Colon (tissue), 2 donors: Measurements from ENCODE around the gene RNF166.

ENCODE experiments used
- FAIRE-seq: peaks from 2 replicates; lab custom pipeline; 2012; peaks lifted over from hg19 to GRCh38; lab: Jason Lieb, UNC
- donor health status: control.
- donor health status: control.

Gene RNF166

GRCh38 chr16:88692861-88693260 is 13.3 kb downstream of the RNF166 start:
- no peak for FAIRE-seq

GRCh38 chr16:88691924-88692560 is 14.2 kb downstream of the RNF166 start:
- FAIRE-seq, result no peak

DNA sequence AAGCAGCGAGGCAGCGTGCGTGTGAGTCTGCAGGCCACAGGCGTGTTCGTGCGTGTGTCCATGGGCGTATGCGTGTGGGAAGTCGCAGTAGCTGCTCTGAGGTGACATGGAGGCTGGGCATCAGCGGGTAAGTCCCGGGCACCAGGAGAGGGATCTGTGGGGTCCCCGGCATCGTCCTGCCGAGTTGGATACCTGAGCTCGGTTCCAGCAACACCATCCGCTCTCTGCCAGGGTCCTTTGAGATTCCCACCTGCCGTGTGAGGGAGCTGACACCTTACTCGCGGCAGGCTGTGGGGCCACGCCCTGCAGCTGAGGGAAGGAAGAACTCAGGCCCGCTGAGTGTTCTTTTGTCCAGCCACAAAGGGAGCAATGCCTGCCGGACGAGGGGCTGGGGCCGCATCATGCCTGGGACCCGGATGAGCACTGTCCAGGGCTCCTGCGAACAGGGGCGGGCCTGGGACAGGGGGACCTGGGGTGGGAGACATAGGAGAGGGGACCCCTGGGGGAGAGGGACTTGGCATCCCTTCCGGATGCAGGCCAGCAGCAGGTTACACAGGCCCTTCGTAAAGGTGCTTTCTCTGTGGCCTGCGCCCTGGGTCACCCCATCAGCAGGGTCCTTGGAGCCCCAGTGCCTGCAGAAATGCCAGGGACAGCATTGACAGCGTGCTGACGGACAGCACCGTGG is 14.9 kb downstream of the RNF166 start:
- no peak for FAIRE-seq

GRCh38 chr16:88690341-88691128 is 15.7 kb downstream of the RNF166 start:
- FAIRE-seq, result no peak

GRCh38 chr16:88688013-88688778 is 18.0 kb downstream of the RNF166 start:
- no peak for FAIRE-seq

DNA sequence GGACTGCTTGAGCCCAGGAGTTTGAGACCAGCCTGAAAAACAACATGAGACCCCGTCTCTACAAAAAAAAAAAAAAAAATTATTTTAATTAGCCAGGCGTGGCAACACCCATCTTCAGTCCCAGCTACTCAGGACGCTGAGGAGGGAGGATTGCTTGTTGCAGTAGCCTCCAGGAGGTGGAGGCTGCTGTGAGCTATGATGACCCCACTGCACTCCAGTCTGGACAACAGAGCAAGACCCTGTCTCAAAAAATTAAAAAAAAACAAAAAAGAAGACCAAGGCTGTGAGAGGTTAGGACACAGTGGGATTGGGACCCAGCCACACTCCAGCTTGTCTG is 18.6 kb downstream of the RNF166 start:
- no peak for FAIRE-seq

DNA sequence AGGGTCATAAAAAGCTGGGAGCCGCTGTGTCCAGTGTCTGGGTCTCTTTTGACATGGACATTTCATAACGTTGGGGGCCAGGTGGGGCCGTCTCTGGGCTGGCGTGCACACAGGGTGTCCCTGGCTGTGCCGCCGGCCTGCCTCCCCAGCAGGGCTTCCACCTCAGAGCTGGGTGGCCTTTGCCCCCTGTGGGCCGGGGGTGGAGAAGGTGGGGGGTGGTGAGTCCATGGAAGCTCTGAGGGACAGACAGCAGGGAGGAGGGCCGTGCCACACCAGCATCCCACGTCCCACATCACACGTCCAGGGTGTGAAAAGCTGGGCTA is 19.0 kb downstream of the RNF166 start:
- no peak for FAIRE-seq

DNA sequence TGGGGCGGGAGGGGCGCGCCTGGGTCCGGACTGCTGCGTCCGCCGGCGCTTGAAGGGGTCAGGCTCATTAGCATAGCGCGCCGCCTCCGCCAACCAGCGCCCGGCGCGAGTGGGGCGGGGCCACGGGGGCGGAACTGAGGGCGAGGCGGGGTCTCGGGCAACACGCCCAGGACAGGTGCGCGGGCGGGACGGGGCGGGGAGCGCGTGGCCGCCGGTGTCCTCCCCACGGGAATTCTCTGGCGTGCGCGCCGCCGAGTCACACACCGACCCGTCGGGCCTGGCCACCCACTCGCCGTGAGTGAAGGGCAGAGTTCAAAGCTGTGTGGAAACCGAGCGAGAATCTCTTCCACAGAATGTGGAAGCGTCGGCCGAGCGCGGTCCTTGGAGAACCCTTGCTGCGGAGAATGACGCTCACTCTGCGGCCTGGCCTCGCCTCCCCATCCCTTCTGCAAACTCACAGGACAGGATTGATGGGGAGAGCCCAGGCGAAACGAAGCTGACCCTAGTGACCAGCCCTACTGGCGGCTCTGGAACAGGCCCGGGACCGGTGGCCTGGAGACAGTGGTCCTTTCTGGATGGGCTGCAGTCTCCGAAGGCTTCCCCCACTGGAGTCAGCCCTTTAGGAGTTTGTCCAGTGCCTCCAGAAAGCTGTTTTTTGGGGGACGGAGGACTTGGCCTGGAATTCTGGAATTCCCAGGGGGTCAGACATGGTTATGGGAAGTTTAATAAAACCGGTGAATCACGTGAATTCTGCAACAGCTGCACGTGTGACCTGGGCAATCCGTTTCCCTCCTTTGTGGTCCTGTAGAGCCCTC is 19.6 kb downstream of the RNF166 start, which contains the start of gene SNAI3:
Gene SNAI3, minus strand, starts transcription at position 69 of the 815 bp plus-strand sequence. CDS start 101 bp downstream, outside the sequence.
- FAIRE-seq, result no peak

- no peak for FAIRE-seq
These were observed 20.2 kb downstream of the RNF166 start for GRCh38 chr16:88686062-88686438.

- no peak for FAIRE-seq
These were observed 20.8 kb downstream of the RNF166 start for GRCh38 chr16:88685156-88686061.

DNA sequence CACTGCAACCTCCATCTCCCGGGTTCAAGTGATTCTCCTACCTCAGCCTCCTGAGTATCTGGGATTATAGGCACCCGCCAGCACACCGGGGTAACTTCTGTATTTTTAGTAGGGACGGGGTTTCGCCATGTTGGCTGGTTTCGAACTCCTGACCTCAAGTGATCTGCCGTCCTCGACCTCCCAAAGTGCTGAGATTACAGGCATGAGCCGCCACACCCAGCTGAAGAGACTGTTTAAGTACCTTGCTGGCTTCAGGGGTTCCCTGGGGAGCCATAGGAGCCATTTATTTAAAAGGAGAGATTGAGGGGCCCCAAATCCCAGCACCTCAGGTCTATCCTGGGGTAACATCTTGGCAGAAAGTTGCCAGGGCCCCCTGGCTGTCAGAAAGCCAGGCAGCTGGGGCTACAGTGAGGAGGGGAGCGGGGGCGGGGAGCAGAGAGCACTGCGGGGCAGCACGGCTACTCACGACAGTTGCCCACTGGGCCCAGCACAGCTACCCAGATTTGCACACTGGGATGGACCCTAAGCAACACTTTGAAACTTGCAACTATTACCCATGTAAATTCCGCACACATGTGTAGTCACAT is 21.5 kb downstream of the RNF166 start:
- no peak for FAIRE-seq

DNA sequence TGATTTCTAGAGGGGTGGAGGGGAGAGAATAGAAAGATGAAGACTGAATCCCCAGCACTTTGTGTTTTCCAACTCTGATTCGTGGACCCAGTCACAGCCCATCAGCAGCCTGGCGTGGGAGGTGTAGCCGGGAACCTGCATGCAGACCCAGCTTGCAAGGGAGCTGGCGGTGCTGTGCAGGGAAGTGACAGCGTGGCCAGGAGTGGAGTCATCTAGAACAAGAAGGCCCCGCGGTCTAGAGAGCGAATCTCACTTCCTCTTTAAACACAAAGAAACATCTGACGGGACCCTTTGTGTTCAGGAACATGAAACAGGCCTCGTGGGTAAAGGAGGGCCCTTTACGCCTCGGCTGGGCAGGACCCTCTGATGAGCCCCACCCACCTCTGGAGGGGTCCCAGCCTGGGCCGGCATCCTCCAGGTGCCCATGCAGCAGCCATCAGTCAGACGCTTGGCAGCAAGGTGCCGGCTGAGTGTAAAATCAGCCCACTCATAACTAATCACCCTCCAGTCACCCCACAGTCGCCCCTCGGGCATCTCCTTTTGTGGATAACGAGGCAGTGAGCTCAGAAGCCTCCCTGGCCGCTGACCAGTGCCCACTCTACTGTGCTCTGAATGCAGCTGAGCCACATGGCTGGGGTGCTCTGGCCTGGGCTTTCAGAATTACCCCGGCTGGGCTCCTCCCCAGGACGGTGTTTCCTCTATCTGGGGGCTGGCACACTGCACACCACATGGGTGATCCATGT is 24.3 kb downstream of the RNF166 start:
- no peak for FAIRE-seq

- FAIRE-seq, result no peak
These were observed 25.0 kb downstream of the RNF166 start for GRCh38 chr16:88681084-88681680.

- FAIRE-seq, result no peak
These were observed 25.6 kb downstream of the RNF166 start for GRCh38 chr16:88680554-88681083.

DNA sequence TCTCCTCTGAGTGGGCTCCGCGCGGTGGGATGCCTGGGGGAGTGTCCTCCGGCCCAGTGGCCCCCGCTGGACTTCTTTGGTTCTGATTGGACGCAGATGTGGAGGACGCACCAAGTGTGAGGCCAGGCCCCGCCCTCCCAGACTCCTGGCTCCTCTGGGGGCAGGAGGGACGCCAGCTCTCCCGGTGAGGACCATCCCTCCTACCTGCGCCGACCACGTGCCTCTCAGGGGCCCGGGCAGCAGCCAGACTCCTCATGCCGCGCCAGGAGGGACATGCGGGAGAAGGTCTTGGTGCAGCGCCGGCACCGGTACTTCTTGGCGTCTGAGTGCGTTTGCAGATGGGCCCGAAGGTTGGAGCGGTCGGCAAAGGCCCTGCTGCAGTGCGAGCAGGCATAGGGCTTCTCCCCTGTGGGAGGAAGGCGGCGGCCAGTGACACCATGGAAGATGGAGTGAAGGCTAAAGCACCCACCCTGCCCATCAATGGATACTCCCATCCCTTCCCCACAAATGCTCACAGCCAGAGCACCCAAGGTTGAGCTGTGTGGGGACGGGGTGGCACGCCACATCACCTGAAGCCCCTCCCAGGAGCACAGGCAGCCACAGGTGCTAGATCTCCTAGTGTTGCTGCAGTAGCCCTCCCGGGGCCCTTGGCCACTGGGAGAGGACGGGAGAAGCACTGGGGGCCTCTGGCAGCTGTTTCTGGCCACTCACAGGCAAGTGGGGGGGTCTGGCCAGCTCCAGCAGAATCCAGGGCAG is 27.8 kb downstream of the RNF166 start:
- no peak for FAIRE-seq

DNA sequence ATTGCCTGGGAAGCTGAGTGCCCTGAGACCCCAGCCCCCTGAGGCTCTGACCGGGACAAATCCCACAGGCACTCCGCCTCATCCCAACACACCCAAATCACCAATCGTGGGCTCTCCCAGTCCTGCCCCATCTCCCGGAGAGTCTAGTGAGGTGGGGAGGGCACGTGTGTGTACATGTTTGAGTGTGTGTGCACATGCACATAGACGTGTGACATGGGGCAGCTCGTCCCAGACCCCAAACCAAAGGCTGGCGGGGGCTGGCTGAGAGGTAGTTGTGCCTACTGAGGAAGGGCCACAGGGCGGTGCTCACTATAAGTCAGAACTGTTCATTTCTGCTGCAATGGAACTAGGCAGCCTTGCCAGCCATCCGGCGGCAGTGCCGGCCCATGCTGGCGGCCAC is 28.5 kb downstream of the RNF166 start:
- FAIRE-seq, result no peak

DNA sequence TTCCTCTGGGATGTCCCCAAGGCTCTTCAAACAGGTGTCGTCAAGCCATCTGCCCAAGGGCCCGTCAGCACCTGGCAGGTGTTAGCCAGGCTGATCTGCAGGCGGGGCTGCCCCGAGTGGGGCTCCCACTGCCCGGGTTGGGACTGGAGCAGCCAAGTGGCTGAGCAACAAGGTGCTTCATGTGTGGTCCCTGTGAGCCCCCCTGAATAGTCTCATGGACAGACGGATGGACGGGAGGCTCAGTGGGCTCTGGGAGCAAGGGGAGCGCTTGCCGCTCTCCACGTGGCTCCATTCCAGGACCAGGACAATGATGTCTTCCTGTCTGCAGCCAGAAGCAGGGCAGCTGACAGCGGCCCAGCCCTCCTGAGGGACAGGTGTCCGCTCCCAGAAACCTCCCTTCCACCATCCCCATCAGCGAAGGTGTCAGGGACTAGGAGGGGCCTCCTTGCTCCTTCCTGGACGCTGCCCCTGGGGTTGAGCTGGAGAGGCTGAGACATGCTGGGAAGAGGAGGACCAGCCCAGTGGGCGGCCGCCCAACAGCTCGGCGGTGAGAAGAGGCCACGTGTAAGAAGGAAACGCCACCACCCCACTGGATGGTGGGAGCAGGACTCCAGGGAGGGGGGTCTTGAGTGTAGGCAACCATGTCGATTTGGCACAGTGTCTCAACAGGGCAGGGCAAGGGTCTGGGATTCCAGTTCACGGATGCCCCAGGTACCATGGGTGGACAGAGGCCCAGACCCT is 29.5 kb downstream of the RNF166 start:
- no peak for FAIRE-seq
